GM21447 (cell line): Measurements from ENCODE around the gene RAVER2.
"Not testable (repeated sequence)": the region's sequence is repeated elsewhere in the genome, so short reads cannot be mapped to it uniquely, and the experiment has no call there.

ENCODE experiments used
- ATAC-seq: cut with Tn5 transposase; IDR thresholded peaks from one replicate; pipeline ENCODE4 v1.9.1; 2021; ENCODE audit not compliant: unreplicated experiment

RAVER2 gene

GRCh38 chr1:64748222-64748621 lies 3.3 kb downstream of the RAVER2 start:
- no peak for ATAC-seq

DNA sequence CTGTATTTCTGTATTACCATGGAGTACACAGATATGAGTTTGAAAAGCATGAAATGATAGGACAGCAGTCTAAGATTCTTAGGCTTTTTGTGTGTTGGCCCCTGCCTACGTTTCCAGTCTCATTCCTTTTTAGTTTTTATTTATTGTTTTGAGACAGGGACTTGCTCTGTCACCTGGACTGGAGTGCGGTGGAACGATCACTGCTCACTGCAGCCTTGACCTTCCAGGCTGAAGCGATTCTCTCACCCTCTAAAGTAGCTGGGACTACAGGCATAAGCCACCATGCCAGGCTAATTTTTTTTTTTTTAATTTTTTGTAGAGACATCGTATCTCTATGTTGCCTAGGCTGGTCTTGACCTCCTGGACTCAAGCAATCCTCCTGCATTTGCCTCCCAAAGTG lies 3.8 kb downstream of the RAVER2 start:
- ATAC-seq: no peak

DNA sequence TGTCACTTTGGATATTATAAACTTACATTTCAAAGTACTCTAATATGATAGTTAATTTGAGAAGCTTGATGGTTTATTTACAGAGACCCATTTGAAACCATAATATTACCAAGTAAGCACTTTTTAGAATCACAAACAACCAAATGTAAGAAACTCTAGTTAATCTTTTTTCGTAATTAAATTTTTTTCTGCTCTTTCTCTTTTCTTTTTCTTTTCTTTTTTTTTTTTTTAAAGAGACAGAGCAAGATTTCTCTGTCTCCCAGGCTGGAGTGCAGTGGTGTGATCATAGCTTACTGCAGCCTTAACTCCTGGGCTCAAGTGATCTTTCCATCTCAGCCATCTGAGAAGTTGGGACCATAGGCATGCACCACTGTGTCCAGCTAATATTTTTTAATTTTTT lies 5.2 kb downstream of the RAVER2 start:
- no peak for ATAC-seq

DNA sequence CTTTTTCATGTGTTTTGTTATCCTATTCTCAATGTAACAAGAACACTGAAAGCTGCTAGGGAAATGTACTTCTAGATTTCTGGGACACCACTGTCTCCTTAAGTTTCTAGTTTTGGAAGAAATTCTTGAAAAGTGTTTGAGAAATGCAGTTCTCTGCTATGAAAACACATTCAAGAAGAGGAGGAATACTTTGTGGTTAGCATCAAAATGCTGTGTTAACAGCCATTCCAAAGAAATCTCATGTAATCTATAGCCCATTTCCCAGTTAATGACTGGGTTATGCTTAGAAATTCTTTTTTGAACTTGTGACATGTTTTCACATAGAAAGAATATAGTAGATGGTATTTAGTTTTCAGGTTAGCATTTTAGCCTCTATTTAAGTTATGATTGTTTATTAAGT lies 6.0 kb downstream of the RAVER2 start:
- no peak for ATAC-seq

DNA sequence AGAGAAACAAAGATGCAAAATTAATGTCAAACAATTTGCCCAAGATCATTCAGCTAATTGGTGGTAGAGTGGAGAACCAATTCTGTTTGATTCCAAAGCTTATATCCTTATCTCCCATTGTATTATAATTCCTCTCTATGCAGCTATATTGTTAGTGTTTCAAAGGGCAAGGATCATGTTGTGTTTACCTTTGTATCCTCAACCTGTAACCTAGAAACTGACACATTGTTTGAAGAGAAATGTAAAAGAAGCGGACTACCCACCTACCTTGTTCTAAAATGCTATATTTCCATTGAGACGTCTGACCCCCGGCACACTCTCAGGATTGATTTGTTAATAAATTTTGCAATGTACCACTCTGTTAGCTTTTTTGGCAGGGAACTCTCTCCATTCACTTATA lies 9.3 kb downstream of the RAVER2 start:
- ATAC-seq: no peak

- ATAC-seq: no peak
Measured at GRCh38 chr1:64755361-64755760, 10.5 kb downstream of the RAVER2 start.

DNA sequence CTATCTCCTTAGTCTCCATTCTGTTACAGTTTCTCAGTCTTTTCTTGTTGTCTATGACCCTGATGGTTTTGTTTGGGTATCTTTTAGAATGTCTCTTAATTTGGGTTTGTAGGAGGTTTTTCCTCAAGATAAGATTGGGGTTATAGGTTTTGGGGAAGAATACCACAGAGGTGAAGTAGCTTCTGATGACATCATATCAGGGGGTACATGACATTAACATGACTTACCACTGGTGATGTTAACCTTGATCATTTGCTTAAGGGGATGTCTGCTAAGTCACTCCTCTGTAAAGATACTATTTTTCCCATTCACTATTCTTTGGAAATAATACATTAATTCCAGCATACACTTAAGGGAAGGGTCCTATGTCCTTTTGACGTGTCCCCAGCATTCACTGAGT lies 11.9 kb downstream of the RAVER2 start:
- ATAC-seq: no peak

GRCh38 chr1:64757213-64757612 lies 12.3 kb downstream of the RAVER2 start:
- ATAC-seq: no peak

- no peak for ATAC-seq
Measured at GRCh38 chr1:64758233-64758632, 13.4 kb downstream of the RAVER2 start.

DNA sequence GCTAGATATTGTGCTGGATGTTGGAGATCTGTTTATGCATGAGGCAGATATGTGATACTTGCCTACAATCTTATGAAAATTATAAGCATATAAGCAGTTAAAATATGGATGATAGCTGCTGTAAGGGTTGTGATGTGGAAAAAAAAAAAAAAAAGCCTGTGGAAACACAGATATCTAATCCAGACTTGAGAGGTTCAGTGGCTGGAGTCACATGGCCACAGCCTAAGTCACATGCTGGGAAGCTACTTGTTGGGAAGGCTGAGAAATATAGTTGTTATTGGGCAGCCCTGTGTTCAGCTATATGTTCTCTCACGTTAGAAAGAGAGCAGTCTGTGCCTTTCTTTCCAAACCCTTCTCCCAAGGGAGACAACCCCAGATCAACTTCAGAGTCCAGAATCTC lies 15.1 kb downstream of the RAVER2 start:
- ATAC-seq: no peak

GRCh38 chr1:64765012-64765411 lies 20.1 kb downstream of the RAVER2 start:
- ATAC-seq: no peak

DNA sequence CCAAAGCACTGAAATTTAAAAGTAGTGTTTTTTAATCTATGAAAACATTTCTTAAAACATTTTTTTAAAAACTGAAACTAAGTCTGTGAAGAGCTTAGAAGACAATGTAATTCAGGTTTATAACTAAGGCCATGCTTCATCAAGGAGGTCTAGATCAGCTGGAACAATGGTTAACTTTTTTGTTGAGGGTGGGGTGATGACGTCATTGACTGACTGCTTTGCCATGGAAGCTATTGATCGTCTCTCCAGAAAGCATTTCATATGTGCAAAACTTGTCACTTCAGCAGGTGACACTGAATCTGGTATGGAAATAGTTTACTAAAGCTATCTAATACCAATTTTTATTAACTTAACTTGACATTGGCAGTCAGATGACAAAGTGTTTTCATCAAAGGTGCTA lies 21.0 kb downstream of the RAVER2 start:
- no peak for ATAC-seq

GRCh38 chr1:64766429-64766828 lies 21.6 kb downstream of the RAVER2 start:
- ATAC-seq: no peak

- ATAC-seq: no peak
Measured at GRCh38 chr1:64769482-64769881, 24.6 kb downstream of the RAVER2 start.

DNA sequence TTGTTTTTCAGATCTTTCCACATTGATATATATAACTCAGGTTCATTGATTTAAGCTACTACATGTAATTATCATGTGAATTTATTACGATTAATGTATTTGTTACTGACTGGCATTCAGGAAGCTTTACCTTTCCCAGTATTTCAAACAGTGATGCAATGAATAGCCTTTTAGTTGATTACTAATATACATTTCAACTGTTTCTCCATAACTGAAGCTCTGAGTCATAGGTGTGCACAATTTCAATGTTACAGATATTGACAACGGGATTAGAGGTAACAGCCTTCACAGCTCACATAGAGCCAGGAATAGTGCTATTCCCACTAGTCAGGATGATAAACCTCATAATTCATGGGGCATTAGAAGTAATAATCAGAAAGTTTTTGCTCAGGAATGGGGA lies 25.1 kb downstream of the RAVER2 start:
- no peak for ATAC-seq

DNA sequence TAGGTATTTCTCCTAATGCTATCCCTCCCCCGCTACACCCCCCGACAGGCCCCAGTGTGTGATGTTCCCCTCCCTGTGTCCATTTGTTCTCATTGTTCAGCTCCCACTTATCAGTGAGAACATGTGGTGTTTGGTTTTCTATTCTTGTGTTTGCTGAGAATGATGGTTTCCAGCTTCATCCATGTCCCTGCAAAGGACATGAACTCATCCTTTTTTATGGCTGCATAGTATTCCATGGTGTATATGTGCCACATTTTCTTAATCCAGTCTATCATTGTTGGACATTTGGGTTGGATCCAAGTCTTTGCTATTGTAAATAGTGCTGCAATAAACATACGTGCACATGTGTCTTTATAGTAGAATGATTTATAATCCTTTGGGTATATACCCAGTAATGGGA lies 28.4 kb downstream of the RAVER2 start:
- not testable (repeated sequence) for ATAC-seq

DNA sequence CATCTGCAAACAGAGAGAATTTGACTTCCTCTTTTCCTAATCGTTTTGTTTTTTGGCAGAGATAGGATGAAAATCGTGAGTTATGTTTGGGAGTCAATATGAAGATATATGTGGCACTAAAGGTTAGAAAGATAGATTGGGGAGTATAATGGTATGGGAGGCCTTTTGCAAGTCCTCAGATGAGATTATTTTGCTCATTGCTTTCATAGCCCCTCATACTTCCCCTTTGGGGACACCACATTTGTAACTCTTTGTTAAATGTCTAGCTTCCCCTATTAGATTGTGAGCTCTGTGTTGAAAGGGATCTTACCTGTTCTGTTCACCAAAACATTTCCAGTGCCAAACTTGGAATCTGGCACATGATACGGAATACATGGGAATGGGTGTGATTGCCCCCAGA lies 30.2 kb downstream of the RAVER2 start:
- ATAC-seq: no peak

DNA sequence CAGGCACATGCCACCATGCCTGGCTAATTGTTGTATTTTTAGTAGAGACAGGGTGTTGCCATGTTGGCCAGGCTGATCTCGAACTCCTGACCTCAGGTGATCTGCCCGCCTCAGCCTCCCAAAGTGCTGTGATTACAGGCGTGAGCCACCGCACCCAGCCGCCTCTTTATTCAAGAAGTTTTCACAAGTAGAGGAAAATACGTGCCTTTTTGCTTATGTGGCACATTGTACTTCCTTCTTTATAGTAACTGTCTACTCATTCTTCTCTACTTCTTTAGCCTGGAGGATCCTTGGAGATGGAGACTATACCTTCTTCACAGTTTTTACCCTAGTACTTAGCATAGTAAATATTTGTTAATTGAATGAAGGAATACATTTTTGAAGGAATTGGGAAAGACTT lies 37.2 kb downstream of the RAVER2 start:
- ATAC-seq: not testable (repeated sequence)

DNA sequence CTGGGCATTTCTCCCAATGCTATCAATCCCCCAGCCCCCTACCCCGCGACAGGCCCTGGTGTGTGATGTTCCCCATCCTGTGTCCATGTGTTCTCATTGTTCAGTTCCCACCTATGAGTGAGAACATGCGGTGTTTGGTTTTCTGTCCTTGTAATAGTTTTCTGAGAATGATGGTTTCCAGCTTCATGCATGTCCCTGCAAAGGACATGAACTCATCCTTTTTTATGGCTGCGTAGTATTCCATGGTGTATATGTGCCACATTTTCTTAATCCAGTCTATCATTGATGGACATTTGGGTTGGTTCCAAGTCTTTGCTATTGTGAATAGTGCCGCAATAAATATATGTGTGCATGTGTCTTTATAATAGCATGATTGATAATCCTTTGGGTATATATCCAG lies 38.0 kb downstream of the RAVER2 start:
- not testable (repeated sequence) for ATAC-seq

DNA sequence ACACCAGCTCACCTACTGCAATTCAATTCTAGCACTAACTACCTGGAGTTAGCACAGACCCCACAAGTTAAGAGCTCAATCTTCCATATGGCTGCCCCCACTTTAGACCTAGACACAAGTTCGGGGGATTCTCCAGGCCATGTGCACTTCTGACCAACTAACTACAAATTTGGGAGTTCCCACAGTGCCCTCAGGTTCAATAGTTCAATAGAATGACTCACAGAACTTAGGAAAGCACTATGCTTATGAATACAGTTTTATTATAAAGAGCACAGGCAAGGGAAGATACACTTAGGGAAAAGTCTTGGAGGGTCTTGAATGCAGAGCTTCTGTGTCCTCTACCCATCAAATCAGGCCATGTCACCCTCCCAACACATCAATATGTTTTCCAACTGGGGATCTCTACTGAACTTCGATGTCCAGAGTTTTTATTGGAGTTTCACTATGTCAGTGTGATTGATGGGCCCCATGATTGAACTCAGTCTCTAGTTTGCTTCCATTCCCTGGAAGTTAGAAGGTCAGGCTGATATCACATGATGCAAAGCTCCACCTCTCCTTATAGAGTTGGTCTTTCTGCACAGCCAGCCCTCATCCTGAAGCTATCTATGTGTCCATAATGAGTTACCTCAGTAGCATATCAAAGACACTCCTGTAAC lies 46.1 kb downstream of the RAVER2 start:
- ATAC-seq: no peak

- no peak for ATAC-seq
Measured at GRCh38 chr1:64798872-64799271, 54.0 kb downstream of the RAVER2 start.

GRCh38 chr1:64801851-64802523 lies 57.1 kb downstream of the RAVER2 start:
- ATAC-seq: no peak

GRCh38 chr1:64809309-64809708 lies 64.4 kb downstream of the RAVER2 start:
- no peak for ATAC-seq
